T-helper 2 cell treated with Interferon-gamma antibody and Interleukin-4, amounts not matched to agents 5 μg/mL and 100 μg/mL, for 36 hours (primary cell): ENCODE measurements around the gene HSFX4.
"Not testable (repeated sequence)": the region's sequence is repeated elsewhere in the genome, so short reads cannot be mapped to it uniquely, and the experiment has no call there.

Experiments used
- DNase-seq: peaks from one replicate; pipeline ENCODE4 v3.0.0; 2021; ENCODE audit warnings: low spot score
- H3K27ac Mint-ChIP-seq: one replicate; pipeline ENCODE4 v1.8.0; 2021; ENCODE audit warnings: mild to moderate bottlenecking, mixed read lengths
- H3K27me3 Mint-ChIP-seq: one replicate; pipeline ENCODE4 v1.8.0; 2021; ENCODE audit warnings: low read depth, mixed read lengths
- H3K36me3 Mint-ChIP-seq: one replicate; pipeline ENCODE4 v1.8.0; 2021; ENCODE audit warnings: low read depth, mixed read lengths
- H3K4me1 Mint-ChIP-seq: one replicate; pipeline ENCODE4 v1.8.0; 2021; ENCODE audit warnings: low read depth, mixed read lengths
- H3K4me3 Mint-ChIP-seq: one replicate; pipeline ENCODE4 v1.8.0; 2022; ENCODE audit warnings: mild to moderate bottlenecking, moderate library complexity, mixed read lengths
- H3K9me3 Mint-ChIP-seq: one replicate; pipeline ENCODE4 v1.8.0; 2021; ENCODE audit warnings: mixed read lengths

The HSFX4 gene, protein sequence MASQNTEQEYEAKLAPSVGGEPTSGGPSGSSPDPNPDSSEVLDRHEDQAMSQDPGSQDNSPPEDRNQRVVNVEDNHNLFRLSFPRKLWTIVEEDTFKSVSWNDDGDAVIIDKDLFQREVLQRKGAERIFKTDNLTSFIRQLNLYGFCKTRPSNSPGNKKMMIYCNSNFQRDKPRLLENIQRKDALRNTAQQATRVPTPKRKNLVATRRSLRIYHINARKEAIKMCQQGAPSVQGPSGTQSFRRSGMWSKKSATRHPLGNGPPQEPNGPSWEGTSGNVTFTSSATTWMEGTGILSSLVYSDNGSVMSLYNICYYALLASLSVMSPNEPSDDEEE

DNA sequence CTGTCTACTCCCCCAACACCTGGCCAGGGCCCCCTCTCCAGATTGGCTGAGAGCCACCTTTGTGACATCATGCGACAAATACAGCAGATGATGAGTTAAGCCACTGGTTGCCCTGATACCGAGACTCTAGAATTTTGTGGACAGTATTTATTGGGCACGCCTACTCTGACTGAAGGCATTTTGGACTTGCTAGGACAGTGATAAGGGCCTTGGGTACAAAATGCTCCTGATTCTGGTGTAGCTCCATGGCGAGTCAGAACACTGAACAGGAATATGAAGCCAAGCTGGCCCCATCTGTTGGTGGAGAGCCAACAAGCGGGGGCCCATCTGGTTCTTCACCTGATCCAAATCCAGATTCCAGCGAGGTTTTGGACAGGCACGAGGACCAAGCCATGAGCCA, at the start of gene HSFX4:
HSFX4 (plus strand) TSS at position 174 of the 400 bp plus-strand sequence; CDS start at position 246, 72 bp downstream.
- not testable (repeated sequence) for H3K4me1 Mint-ChIP-seq, H3K9me3 Mint-ChIP-seq, DNase-seq, H3K36me3 Mint-ChIP-seq, H3K27me3 Mint-ChIP-seq
- Mint-ChIP-seq H3K4me3 (peak within 1 kb of the TSS; percentile 29), H3K27ac (peak within 1 kb of the TSS; percentile 84)

DNA sequence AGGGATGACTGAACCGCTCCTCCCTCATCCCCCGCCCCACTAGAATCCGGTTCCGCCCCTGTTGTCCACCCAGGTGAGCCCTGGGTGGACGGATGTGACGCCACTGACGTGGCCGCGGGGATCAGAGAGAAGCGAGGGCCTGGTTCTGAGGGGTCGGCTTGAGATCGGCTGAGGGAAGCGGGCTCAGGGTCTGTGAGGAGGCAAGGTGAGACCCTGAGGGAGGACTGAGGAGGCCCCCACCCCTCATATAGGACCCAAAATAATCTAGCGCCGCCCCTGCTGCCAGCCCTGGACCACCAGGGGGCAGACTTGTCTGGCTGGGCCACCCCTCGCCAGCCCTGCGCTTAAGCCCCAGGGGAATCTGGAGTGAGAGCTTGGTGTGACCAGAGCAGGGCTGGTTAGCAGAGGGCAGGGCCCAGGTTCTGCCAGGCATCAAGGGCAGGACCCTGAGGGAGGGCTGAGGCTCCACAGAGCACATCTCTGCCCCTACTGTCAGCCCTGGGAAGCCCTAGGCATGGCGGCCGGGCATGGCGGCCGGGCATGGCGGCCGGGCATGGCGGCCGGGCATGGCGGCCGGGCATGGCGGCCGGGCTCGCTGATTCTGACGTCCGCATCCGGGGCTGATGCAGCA, 48.2 kb upstream of the HSFX4 start, which contains the start of gene MAGEA8:
MAGEA8 (plus strand) TSS at position 103 of the 631 bp plus-strand sequence. CDS start 3,090 bp downstream, outside the sequence.
- Mint-ChIP-seq H3K4me1 (peaks cover 14% of the 10 kb centered on the region), H3K27ac (no peak within 1 kb of the TSS), H3K4me3 (no peak within 1 kb of the TSS), H3K9me3 (no peaks in the 10 kb centered on the region), H3K36me3 (no peaks in the 10 kb centered on the region), H3K27me3 (peaks cover 27% of the 10 kb centered on the region)
- no peak for DNase-seq

DNA sequence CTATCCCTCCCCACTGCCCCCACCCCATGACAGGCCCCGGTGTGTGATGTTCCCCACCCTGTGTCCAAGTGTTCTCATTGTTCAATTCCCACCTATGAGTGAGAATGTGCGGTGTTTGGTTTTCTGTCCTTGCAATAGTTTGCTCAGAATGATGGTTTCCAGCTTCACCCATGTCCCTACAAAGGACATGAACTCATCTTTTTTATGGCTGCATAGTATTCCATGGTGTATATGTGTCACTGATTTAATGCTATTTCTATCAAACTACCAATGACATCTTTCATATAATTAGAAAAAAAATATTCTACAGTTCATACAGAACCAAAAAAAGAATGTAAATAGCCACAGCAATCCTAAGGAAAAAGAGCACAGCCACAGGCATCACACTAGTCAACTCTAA, 38.5 kb upstream of the HSFX4 start:
- H3K27me3 Mint-ChIP-seq, H3K4me3 Mint-ChIP-seq, H3K9me3 Mint-ChIP-seq, H3K4me1 Mint-ChIP-seq, H3K36me3 Mint-ChIP-seq, DNase-seq, H3K27ac Mint-ChIP-seq: not testable (repeated sequence)

DNA sequence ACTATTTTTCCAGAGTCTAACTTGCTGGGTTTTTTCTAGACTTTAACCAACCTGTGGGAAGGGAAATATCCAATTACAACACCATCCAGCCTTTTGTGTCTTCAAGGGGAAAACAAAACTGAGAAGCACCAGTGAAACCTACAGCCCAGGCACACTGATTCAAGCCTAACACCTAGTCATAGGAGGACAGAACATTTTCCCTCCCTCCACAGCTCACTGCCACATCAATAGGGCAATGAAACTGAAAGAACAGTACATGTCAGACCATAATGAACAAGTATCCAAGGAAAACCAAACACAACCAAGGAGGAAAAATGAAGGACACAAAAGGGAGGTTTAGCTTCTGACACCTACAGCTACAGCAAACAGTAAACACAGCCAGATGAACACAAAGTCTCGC, 30.8 kb upstream of the HSFX4 start:
- Mint-ChIP-seq H3K9me3 (no peaks in the 10 kb centered on the region), H3K36me3 (no peaks in the 10 kb centered on the region), H3K4me1 (peaks cover 5% of the 10 kb centered on the region), H3K27ac (no peak overlapping the region), H3K4me3 (no peak overlapping the region), H3K27me3 (peaks cover 4% of the 10 kb centered on the region)
- DNase-seq, result peak; percentile 10

DNA sequence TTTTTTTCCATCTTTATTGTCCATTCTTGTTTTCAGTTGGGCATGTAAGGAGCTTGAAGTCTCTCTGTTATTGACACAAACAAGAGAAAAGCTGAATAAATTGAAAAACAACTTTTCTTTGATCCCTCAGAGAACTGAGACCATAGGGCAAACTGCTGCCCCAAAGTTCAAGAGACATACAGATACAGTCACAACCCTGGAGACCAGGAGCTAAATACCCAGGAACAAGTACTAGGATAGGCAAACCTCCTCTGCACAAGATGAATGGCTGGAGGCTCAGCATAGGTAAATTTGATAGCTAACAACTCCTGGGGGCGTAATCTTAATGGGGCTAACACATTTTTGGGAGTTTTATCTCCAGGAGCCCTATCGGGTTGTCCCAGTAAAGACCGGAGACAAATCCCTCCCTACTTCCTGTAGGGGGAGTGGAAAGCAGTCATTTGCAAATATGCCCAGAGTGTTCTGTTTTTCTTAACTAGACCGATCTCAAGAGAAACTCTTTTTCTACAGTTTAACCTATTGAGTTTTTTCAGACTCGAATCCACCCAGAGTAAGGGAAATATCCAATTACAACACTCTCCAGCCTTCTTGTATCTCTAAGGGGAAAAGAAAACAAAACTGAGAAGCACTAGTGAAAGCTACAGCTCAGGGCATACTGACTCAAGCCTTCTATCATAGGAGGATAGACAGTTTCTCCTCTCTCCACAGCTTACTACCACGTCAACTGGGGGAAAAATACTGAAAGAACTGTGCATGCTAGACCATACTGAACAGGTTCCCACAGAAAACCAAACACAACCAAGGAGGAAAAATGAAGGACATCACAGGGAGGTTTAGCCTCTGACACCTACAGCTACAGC, 25.3 kb upstream of the HSFX4 start:
- Mint-ChIP-seq H3K27me3 (no peaks in the 10 kb centered on the region), H3K27ac (peak overlapping the region; percentile 33), H3K9me3 (no peaks in the 10 kb centered on the region), H3K4me1 (peaks cover 14% of the 10 kb centered on the region), H3K4me3 (peak overlapping the region; percentile 38), H3K36me3 (no peaks in the 10 kb centered on the region)
- no peak for DNase-seq

DNA sequence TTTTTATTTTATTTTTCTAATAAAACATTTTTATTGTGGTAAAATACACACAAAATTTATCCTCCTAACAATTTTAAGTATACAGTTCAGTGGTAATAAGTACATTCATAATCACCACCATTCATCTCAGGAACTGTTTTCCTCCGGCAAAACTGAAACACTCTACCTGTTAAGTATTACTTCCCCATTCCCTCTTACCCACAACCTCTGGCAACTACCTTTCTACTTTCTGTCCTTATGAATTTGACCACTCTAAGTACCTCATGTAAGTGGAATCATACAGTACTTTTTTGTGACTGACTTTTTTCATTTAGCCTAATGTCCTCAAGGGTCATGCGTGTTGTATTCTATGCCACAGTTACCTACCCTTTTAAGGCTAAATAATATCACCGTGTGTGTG, 21.1 kb upstream of the HSFX4 start:
- H3K4me1 Mint-ChIP-seq, result peaks cover 17% of the 10 kb centered on the region
- no peak overlapping the region for H3K27ac Mint-ChIP-seq
- H3K27me3 Mint-ChIP-seq, result no peaks in the 10 kb centered on the region
- peaks cover under 1% of the 10 kb centered on the region for H3K9me3 Mint-ChIP-seq
- H3K4me3 Mint-ChIP-seq, result no peak overlapping the region
- DNase-seq, result no peak
- no peaks in the 10 kb centered on the region for H3K36me3 Mint-ChIP-seq

DNA sequence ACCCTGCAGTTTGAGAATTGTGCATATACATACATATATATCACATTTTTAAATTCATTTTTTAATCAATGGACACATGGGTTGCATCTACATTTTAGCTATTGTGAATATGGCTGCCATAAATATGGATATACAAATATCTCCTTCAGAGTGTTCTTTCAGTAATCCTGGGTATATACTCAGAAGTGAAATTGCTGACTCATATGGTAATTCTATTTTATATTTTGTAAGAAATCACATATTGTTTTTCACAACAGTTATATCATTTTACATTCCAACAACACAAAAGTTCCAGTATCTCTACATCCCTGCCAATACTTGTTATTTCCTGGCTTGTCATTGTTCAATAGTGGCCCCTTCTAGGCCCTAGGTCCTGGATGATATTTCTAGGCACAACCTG, 20.6 kb upstream of the HSFX4 start:
- H3K27me3 Mint-ChIP-seq, result no peaks in the 10 kb centered on the region
- no peak overlapping the region for H3K4me3 Mint-ChIP-seq
- peaks cover 17% of the 10 kb centered on the region for H3K4me1 Mint-ChIP-seq
- H3K27ac Mint-ChIP-seq, result no peak overlapping the region
- no peak for DNase-seq
- no peaks in the 10 kb centered on the region for H3K36me3 Mint-ChIP-seq
- peaks cover 4% of the 10 kb centered on the region for H3K9me3 Mint-ChIP-seq

DNA sequence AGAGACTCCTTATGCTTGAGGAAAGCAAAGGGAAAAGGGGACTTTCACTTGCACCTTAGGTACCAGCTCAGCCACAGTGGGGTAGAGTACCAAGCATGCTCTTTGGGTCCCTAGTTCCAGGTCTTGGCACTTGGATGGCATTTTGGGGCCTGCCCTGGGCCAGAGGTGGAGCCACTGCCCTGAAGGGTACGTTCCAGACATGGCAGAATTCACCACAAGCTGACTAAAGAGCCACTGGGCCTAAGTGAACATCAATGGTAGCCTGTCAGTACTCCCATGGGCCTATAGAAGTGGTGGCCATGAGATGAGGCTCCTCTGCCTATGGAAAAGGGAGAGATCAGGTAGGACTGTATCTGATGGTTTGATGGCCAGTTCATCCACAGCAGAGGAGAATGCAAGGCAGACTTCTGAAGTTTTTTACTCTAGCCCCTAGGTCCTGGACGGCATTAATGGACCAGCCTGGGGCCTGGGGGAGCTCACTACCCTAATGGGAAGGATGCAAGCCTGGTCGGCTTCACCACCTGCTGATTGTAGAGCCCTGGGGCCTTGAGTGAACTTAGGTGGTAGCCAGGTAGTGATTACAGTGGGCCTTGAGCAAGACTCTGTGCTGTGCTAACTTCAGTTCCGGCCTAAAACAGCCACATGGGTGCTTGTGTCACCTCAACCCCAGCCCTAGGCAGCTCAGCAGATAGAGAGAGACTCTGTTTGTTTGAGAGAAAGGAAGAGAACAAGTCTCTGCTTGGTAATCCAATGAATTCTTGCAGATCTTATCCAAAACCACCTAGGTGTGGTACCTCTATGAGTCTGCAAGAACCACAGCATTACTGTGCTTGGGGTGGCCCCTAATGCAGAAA, 19.8 kb upstream of the HSFX4 start:
- H3K27ac Mint-ChIP-seq, result no peak overlapping the region
- H3K4me3 Mint-ChIP-seq, result no peak overlapping the region
- no peaks in the 10 kb centered on the region for H3K27me3 Mint-ChIP-seq
- H3K36me3 Mint-ChIP-seq, result peaks cover 5% of the 10 kb centered on the region
- DNase-seq, result peak; percentile 9
- H3K4me1 Mint-ChIP-seq, result peaks cover 11% of the 10 kb centered on the region
- peaks cover 8% of the 10 kb centered on the region for H3K9me3 Mint-ChIP-seq

DNA sequence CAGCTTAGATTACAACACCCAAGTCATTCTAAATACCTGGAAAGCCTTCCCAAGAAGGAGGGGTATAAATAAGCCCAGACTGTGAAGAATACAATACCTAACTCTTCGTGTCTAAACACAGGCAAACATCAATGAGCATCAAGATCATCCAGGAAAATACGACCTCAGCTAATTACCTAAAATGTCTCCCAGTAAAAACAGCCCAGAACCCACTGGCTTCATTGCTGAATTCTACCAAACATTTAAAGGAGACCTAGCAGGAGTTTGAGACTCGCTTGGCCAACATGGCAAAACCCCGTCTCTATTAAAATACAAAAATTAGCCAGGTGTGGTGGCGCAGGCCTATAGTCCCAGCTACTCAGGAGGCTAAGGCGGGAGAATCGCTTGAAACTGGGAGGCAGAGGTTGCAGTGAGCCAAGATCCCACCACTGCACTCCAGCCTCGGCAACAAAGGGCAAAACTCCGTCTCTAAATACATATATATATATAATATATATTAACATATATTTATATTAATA, 19.1 kb upstream of the HSFX4 start:
- DNase-seq, result no peak
- Mint-ChIP-seq H3K9me3 (peaks cover 8% of the 10 kb centered on the region), H3K4me1 (peaks cover 7% of the 10 kb centered on the region), H3K27ac (no peak overlapping the region), H3K27me3 (no peaks in the 10 kb centered on the region), H3K36me3 (peaks cover 5% of the 10 kb centered on the region), H3K4me3 (no peak overlapping the region)

DNA sequence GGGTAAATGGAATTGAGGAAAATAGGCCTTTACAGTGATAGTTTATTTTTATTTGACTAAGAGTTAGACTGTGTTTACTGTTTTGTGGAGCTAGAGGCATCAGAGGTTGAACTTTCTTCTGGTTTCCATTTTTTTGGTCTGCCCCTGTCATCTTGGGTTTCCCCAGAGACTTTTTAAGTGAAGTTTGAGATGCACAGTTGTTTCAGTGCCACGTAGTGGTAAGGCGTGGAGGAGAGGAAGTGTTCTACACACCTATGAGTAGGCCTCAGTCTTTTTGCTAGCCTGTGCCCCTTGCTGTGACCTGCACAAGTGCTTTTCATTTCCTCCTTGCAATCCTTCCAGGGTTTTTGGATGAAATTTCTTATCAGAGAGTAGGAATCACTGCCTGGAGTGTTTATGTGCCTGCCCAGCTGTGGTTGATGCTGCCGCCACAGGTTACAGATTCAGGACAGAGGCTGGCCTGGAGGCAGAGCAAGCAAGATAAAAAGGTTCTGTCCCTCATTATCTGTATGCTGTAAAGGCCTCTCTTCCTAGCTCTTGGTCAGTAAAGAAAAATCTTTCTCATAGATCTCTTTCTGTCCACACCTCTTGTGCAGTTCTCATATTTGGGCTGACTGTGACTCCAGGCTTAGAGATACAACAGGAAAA, 12.5 kb upstream of the HSFX4 start:
- H3K36me3 Mint-ChIP-seq, result peaks cover 5% of the 10 kb centered on the region

DNA sequence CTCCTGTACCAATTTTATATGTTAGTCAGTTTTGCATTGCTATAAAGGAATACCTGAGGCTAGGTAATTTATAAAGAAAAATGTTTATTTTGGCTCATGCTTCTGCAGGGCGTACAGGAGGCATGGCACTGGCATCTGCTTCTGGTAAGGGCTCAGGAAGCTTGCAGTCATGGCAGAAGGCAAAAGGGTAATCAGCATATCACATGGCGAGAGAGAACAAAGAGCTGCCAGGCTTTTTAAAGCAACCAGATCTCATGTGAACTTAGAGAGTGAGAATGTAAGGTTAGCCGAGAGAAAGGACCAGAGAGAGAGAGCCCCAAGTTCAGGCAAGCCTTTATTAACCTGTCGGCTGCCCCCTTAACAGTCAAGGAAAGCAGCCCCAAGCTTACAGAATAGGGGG, 5.5 kb upstream of the HSFX4 start:
- not testable (repeated sequence) for DNase-seq, H3K4me3 Mint-ChIP-seq, H3K36me3 Mint-ChIP-seq, H3K4me1 Mint-ChIP-seq, H3K27ac Mint-ChIP-seq, H3K9me3 Mint-ChIP-seq, H3K27me3 Mint-ChIP-seq

More for the DNA sequence above, 12.5 kb upstream of the HSFX4 start:
- peaks cover 8% of the 10 kb centered on the region for H3K4me1 Mint-ChIP-seq
- no peaks in the 10 kb centered on the region for H3K27me3 Mint-ChIP-seq
- H3K9me3 Mint-ChIP-seq, result peaks cover 8% of the 10 kb centered on the region
- no peak overlapping the region for H3K4me3 Mint-ChIP-seq
- DNase-seq, result peak; percentile 28
- H3K27ac Mint-ChIP-seq, result peak overlapping the region; percentile 74

DNA sequence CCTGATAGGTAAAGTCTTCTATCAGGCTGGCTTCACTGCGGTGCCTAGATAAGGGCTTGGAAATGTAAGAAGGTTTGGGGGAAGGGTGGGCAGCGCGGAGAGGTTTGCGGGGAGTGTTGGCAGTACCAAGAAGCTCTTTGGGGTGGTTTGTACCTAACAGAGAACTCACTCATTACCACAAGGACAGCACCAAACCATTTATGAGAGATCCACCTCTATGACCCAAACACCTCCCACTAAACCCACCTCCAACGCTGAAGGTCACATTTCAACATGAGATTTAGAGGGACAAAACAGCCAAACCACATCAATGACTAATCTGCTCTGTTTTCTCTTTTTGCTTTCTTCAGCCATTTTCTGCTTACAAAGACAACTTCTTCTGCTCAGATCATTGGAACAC, 4.9 kb upstream of the HSFX4 start:
- not testable (repeated sequence) for H3K36me3 Mint-ChIP-seq, DNase-seq, H3K4me1 Mint-ChIP-seq, H3K4me3 Mint-ChIP-seq, H3K9me3 Mint-ChIP-seq, H3K27me3 Mint-ChIP-seq, H3K27ac Mint-ChIP-seq
